ENCODE measurements around the gene SPATA2. TPM values are rescaled to one million over a fixed set of nuclear protein-coding genes. Genes with fewer than 3 reads are reported as not detected.
"Not testable (repeated sequence)": the region's sequence is repeated elsewhere in the genome, so short reads cannot be mapped to it uniquely, and the experiment has no call there.

Gene SPATA2
- total RNA-seq, 1 donor from 2014 or later = 3.2 TPM

GRCh38 chr20:49863666-49864065, 51.7 kb downstream of the SPATA2 start:
- H3K4me3 ChIP-seq (ENCODE audit: low read depth, low read length) = no peak overlapping the region
- no peak for TF ChIP-seq CTCF (conservative IDR thresholded peaks at IDR 0.05; ENCODE audit: low read depth, low read length)
- no peak for DNase-seq (ENCODE audit: low read depth)

- no peak for DNase-seq (ENCODE audit: low read depth)
- no peak for TF ChIP-seq CTCF (conservative IDR thresholded peaks at IDR 0.05; ENCODE audit: low read depth, low read length)
- no peak overlapping the region for H3K4me3 ChIP-seq (ENCODE audit: low read depth, low read length)
Observed at GRCh38 chr20:49862607-49863200, 52.6 kb downstream of the SPATA2 start.

- not testable (repeated sequence) for H3K4me3 ChIP-seq (ENCODE audit: low read depth, low read length)
Observed at GRCh38 chr20:49861232-49861631, 54.1 kb downstream of the SPATA2 start.

GRCh38 chr20:49859807-49860206, 55.5 kb downstream of the SPATA2 start:
- DNase-seq (ENCODE audit: low read depth) = peak; percentile 2
- TF ChIP-seq CTCF (conservative IDR thresholded peaks at IDR 0.05; ENCODE audit: low read depth, low read length) = no peak
- H3K4me3 ChIP-seq (ENCODE audit: low read depth, low read length) = no peak overlapping the region

More at GRCh38 chr20:49861232-49861631, 54.1 kb downstream of the SPATA2 start:
- not testable (repeated sequence) for DNase-seq (ENCODE audit: low read depth)

GRCh38 chr20:49859011-49859410, 56.3 kb downstream of the SPATA2 start:
- no peak overlapping the region for H3K4me3 ChIP-seq (ENCODE audit: low read depth, low read length)
- DNase-seq (ENCODE audit: low read depth) = no peak
- no peak for TF ChIP-seq CTCF (conservative IDR thresholded peaks at IDR 0.05; ENCODE audit: low read depth, low read length)

- no peak for DNase-seq (ENCODE audit: low read depth)
- H3K4me3 ChIP-seq (ENCODE audit: low read depth, low read length) = no peak overlapping the region
- no peak for TF ChIP-seq CTCF (conservative IDR thresholded peaks at IDR 0.05; ENCODE audit: low read depth, low read length)
Observed at GRCh38 chr20:49858076-49858585, 57.2 kb downstream of the SPATA2 start.

- TF ChIP-seq CTCF (conservative IDR thresholded peaks at IDR 0.05; ENCODE audit: low read depth, low read length) = no peak
- DNase-seq (ENCODE audit: low read depth) = no peak
- no peak overlapping the region for H3K4me3 ChIP-seq (ENCODE audit: low read depth, low read length)
Observed at GRCh38 chr20:49856904-49857303, 58.4 kb downstream of the SPATA2 start.
